Upper lobe of right lung (tissue), 1 donor: ENCODE results near the gene PCGF5. TPM values are rescaled to one million over a fixed set of nuclear protein-coding genes. Genes with fewer than 3 reads are reported as not detected.

Source experiments
- ATAC-seq: fragments of 200-7000 bp; cut with Tn5 transposase; one replicate; pipeline ENCODE4 v1.9.1; 2020; ENCODE audit warnings: mild to moderate bottlenecking, moderate library complexity
- DNase-seq: peaks from one replicate; pipeline ENCODE4 v3.0.0-alpha.2; 2020
- H3K27ac ChIP-seq: fragments of 200-600 bp; one replicate; pipeline ENCODE4 v1.8.0; 2022
- H3K27me3 ChIP-seq: fragments of 200-600 bp; one replicate; pipeline ENCODE4 v1.8.0; 2022; ENCODE audit warnings: mild to moderate bottlenecking
- H3K36me3 ChIP-seq: fragments of 200-600 bp; one replicate; pipeline ENCODE4 v1.8.0; 2022
- H3K4me1 ChIP-seq: fragments of 200-600 bp; one replicate; pipeline ENCODE4 v1.8.0; 2022
- H3K4me3 ChIP-seq: fragments of 200-600 bp; one replicate; pipeline ENCODE4 v1.8.0; 2022; ENCODE audit warnings: mild to moderate bottlenecking
- H3K9me3 ChIP-seq: fragments of 200-600 bp; one replicate; pipeline ENCODE4 v1.8.0; 2022
- CTCF ChIP-seq: fragments of 200-600 bp; IDR thresholded peaks from one replicate; pipeline ENCODE4 v1.8.0; 2022; ENCODE audit warnings: antibody characterized with exemption
- intact Hi-C: fragments of 100-400 bp; cut with DNase I; formaldehyde crosslinking; loops from one replicate; pipeline ENCODE4 v1.11.0; 2022
- total RNA-seq: library from RNA; stranded (reverse); fragmentation: NEBNext Ultra II Directional; extraction: Animal tissue kit (Norgen Biotek cat#: 25700); gene quantifications from one replicate; pipeline ENCODE4 v1.2.1, GENCODE V29; 2021
- donor health status: DM: no; HTN: yes; CAD: no; lungs with severe emphysema.

The PCGF5 gene
- total RNA-seq, 1 donor from 2014 or later: 49.6 TPM

DNA sequence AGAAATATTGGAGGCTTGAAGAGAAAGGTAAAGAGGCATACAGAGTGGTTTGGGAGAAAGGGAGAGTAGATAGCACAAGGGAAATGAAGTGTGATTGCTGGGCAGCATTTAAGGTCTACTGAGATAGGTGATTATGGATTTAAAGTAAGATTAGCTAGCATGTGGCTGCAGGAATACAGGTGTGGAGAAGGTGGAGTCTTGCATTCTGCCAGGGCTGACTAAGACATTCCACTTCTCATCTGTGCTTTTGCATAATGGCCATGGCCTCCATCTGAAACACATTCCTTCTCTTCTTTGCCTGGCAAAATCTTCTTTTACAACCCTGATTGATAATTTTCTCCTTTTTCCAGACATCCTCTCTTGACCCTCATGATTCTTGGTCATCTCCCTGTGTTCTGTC, 31.6 kb upstream of the PCGF5 start:
- ATAC-seq (no peak), DNase-seq (no peak)
- intact Hi-C loops: no loop called here
- H3K9me3 ChIP-seq: no peaks in the 10 kb centered on the region
- H3K27me3 ChIP-seq: no peaks in the 10 kb centered on the region
- no peak overlapping the region for H3K4me3 ChIP-seq
- peaks cover 16% of the 10 kb centered on the region for H3K4me1 ChIP-seq
- TF ChIP-seq CTCF: no peak
- no peak overlapping the region for H3K27ac ChIP-seq
- H3K36me3 ChIP-seq: no peaks in the 10 kb centered on the region

DNA sequence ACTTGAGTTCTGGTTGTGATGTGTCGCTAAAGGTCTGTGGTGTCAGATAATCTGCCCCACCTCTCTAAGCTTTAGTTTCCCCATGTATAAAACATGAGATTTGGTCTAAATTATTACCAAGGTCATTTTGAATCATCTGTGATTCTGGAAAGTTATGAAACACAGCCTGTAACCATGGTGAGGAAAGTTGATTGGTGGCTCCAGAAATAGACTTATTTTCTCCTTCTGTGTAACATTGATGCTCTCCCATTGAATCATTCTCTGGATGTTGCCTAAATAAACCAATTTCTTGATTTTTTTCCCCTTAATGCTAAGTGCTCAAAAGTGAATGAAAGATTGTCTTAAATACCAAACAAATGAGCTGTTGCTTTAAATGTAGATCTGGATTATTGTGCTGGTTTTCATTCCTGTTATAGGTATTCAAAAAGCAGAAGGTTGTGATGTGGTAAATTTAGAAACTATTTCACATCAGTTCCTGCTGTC, 30.0 kb upstream of the PCGF5 start:
- Histone ChIP-seq H3K27me3 (no peaks in the 10 kb centered on the region), H3K9me3 (no peaks in the 10 kb centered on the region), H3K4me3 (no peak overlapping the region), H3K27ac (no peak overlapping the region), H3K4me1 (peaks cover 16% of the 10 kb centered on the region), H3K36me3 (no peaks in the 10 kb centered on the region)
- TF ChIP-seq CTCF: no peak
- intact Hi-C loops: no loop called here
- no peak for ATAC-seq
- DNase-seq: no peak

- Histone ChIP-seq H3K4me1 (peaks cover 16% of the 10 kb centered on the region), H3K36me3 (no peaks in the 10 kb centered on the region), H3K27me3 (no peaks in the 10 kb centered on the region), H3K4me3 (no peak overlapping the region), H3K27ac (no peak overlapping the region), H3K9me3 (no peaks in the 10 kb centered on the region)
- intact Hi-C loops: no loop called here
- ATAC-seq (no peak), DNase-seq (no peak)
- no peak for TF ChIP-seq CTCF
Observed at GRCh38 chr10:91190876-91191583, 29.4 kb upstream of the PCGF5 start.

GRCh38 chr10:91191584-91191919, 28.9 kb upstream of the PCGF5 start:
- H3K4me3 ChIP-seq: no peak overlapping the region
- intact Hi-C loops: no loop called here
- no peak overlapping the region for H3K27ac ChIP-seq
- no peaks in the 10 kb centered on the region for H3K36me3 ChIP-seq
- H3K27me3 ChIP-seq: no peaks in the 10 kb centered on the region
- DNase-seq (no peak), ATAC-seq (no peak)
- no peaks in the 10 kb centered on the region for H3K9me3 ChIP-seq
- no peak for TF ChIP-seq CTCF
- H3K4me1 ChIP-seq: peaks cover 16% of the 10 kb centered on the region

DNA sequence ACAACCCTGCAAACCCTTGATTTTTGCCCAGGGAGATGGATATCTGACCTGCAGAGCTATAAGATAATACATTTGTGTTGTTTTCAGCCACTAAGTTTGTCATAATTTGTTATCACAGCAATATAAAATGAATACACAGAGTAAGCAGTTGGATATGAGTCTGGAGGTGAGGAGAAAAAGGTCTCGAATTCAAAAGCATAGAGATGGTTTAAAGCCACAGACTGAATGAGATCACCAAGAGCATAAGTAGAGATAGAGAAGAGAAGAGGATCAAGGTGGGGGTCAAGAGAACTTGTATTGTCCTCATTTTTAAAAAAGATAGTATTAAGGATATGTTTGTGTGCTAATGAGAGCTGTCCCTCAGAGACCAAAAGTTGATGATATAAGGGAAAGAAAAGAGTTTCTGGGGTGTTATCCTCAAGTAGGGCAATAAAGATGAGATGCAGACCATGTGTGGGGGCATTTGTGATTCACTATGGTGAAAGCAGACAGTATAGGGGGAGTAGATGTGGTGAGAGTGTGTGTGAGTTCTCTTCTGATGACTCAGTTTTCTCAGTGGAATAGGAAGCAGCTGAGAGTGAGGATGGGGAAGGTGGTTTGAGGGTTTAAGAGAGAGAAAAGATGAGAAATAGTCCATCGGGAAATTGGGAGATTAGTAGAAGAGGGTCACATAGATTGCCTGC, 25.8 kb upstream of the PCGF5 start:
- peaks cover 37% of the 10 kb centered on the region for H3K4me1 ChIP-seq
- ATAC-seq (no peak), DNase-seq (no peak)
- no peaks in the 10 kb centered on the region for H3K9me3 ChIP-seq
- H3K36me3 ChIP-seq: no peaks in the 10 kb centered on the region
- no peak overlapping the region for H3K27ac ChIP-seq
- intact Hi-C loops: no loop called here
- TF ChIP-seq CTCF: no peak
- H3K4me3 ChIP-seq: no peak overlapping the region
- H3K27me3 ChIP-seq: no peaks in the 10 kb centered on the region
